ENCODE results near the gene RCAN1. TPM values are rescaled to one million over a fixed set of nuclear protein-coding genes. Genes with fewer than 3 reads are reported as not detected.

The RCAN1 gene
- total RNA-seq, 1 experiment from 2014 or later, result 5.4 TPM

DNA sequence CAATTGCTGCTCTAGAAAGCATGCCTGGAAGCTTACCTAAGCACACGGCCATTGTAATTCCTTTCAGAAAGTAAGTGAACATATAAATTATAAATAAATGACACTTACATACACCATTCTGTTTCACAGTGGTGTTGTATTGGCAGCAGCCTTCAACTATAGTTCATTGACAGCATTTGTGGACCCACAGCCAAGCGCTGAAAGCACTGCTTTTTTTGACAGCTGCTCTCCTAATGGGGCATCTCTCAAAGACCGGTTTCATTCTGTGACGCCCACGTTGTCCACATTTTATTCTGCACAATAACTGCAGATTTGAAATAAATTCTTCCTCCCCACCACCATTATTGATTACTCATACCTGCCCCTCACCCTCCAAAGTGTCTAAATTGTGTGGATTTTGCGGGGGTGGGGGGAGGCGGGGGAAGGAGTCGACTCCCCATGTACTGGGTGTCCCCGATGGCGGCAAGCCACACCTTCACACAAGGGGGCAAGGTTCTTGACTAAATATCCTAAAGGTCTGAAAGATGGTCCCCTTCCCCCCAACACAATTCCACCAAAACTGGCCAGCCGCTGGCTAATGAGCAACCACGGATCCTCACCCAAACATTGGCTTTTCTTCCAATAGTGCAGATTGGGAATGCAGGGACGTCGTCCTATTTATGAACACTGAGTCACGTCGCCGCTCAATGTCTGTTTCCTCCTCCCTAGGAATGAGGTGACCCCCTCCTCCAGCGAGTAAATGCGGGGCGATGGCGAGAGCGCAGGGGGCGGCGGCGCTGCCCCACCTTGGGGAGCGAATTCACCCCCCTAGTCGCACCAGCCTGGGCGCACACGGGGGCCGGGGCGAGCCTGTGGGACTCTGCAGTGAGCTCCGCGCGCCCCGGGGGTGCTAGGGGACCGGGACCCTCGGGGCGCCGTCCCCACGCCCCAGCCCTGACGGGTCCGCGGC is 960 bp downstream of the RCAN1 start:
- Histone ChIP-seq H3K36me3 (ENCODE audit: insufficient read depth, low read length, poor library complexity, severe bottlenecking) (no peaks in the 10 kb centered on the region), H3K4me1 (ENCODE audit: insufficient read depth, low read length, poor library complexity, severe bottlenecking) (no peaks in the 10 kb centered on the region), H3K27ac (ENCODE audit: low read depth, low read length, poor library complexity, severe bottlenecking) (no peak overlapping the region), H3K27me3 (replicated peaks; ENCODE audit: insufficient read depth, low read depth, low read length, poor library complexity) (peaks cover 11% of the 10 kb centered on the region), H3K9me3 (ENCODE audit: low read depth, low read length, poor library complexity, severe bottlenecking) (no peaks in the 10 kb centered on the region), H3K4me3 (ENCODE audit: low read depth, low read length, poor library complexity, severe bottlenecking) (peak overlapping the region; percentile 51)
- ChIA-PET CTCF (interaction anchor here (0.9 to 1.3 kb wide), 2 partner anchors 11 to 16 kb away, joined by 3 to 4 read pairs; no protein-coding TSS in a partner anchor), POLR2A (ENCODE audit: low non-redundant PET) (no interaction called here)
- BruUV-seq (replicated peaks), result no TSS peak
- no peak for TF ChIP-seq EZH2 (IDR thresholded peaks at IDR 0.05; ENCODE audit: borderline replicate concordance, low read depth, low read length, poor library complexity, severe bottlenecking)
- TF ChIP-seq, protein P1, sequence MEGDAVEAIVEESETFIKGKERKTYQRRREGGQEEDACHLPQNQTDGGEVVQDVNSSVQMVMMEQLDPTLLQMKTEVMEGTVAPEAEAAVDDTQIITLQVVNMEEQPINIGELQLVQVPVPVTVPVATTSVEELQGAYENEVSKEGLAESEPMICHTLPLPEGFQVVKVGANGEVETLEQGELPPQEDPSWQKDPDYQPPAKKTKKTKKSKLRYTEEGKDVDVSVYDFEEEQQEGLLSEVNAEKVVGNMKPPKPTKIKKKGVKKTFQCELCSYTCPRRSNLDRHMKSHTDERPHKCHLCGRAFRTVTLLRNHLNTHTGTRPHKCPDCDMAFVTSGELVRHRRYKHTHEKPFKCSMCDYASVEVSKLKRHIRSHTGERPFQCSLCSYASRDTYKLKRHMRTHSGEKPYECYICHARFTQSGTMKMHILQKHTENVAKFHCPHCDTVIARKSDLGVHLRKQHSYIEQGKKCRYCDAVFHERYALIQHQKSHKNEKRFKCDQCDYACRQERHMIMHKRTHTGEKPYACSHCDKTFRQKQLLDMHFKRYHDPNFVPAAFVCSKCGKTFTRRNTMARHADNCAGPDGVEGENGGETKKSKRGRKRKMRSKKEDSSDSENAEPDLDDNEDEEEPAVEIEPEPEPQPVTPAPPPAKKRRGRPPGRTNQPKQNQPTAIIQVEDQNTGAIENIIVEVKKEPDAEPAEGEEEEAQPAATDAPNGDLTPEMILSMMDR (conservative IDR thresholded peaks at IDR 0.05; ENCODE audit: low read depth, low read length), result no peak
- intact Hi-C loops (cut with micrococcal nuclease; ENCODE audit: unreplicated experiment), result no loop called here
- DNase-seq (ENCODE audit: low spot score), result no peak

DNA sequence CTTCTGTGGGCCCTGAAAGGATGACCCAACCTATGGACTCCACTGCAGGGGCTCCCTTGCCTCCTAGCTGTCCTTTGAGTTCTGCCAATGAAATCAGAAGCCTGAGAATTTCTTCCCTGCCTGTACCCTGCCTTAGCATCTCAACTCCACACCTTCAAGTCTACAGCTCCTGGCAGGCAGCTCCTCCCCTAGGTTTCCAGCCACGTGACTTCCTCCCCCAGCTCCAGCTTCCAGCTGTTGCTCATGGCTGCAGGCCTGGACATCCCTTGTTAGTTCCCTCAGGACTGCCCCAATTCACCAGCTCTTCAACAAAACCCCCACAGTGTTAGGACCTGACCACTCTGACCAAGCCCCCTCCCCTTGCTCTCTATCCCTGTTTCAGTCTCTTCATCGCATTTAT is 2.4 kb downstream of the RCAN1 start:
- CTCF ChIA-PET, result no interaction called here
- DNase-seq (ENCODE audit: low spot score), result no peak
- Histone ChIP-seq H3K27ac (ENCODE audit: low read depth, low read length, poor library complexity, severe bottlenecking) (no peak overlapping the region), H3K9me3 (ENCODE audit: low read depth, low read length, poor library complexity, severe bottlenecking) (no peaks in the 10 kb centered on the region), H3K4me1 (ENCODE audit: insufficient read depth, low read length, poor library complexity, severe bottlenecking) (no peaks in the 10 kb centered on the region), H3K4me3 (ENCODE audit: low read depth, low read length, poor library complexity, severe bottlenecking) (no peak overlapping the region), H3K36me3 (ENCODE audit: insufficient read depth, low read length, poor library complexity, severe bottlenecking) (no peaks in the 10 kb centered on the region), H3K27me3 (replicated peaks; ENCODE audit: insufficient read depth, low read depth, low read length, poor library complexity) (peaks cover 5% of the 10 kb centered on the region)
- intact Hi-C loops (cut with micrococcal nuclease; ENCODE audit: unreplicated experiment), result no loop called here
- no TSS peak for BruUV-seq (replicated peaks)
- POLR2A ChIA-PET (ENCODE audit: low non-redundant PET), result no interaction called here
- TF ChIP-seq, protein P1 (conservative IDR thresholded peaks at IDR 0.05; ENCODE audit: low read depth, low read length), result no peak
- no peak for TF ChIP-seq EZH2 (IDR thresholded peaks at IDR 0.05; ENCODE audit: borderline replicate concordance, low read depth, low read length, poor library complexity, severe bottlenecking)

DNA sequence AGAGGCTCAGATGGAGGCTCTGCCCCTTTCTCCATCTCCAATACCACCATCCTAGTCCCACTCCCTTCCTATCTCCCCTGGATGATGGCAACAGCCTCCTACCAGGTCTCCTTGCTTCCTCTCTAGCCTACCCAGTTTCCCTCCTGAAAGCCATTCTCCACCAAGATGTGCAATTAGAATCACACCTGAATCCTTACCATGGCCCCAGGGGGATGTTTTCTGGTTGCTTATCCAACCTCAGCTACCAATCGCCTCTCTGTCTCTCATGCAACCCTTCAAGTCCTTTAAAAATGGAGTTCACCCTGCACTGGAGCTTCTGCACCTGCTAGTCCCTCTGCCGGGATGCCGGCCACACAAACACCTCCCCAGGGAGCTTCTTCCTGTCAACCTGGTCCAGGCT is 2.9 kb downstream of the RCAN1 start:
- Histone ChIP-seq H3K9me3 (ENCODE audit: low read depth, low read length, poor library complexity, severe bottlenecking) (no peaks in the 10 kb centered on the region), H3K4me3 (ENCODE audit: low read depth, low read length, poor library complexity, severe bottlenecking) (no peak overlapping the region), H3K36me3 (ENCODE audit: insufficient read depth, low read length, poor library complexity, severe bottlenecking) (no peaks in the 10 kb centered on the region), H3K27me3 (replicated peaks; ENCODE audit: insufficient read depth, low read depth, low read length, poor library complexity) (peaks cover 5% of the 10 kb centered on the region), H3K4me1 (ENCODE audit: insufficient read depth, low read length, poor library complexity, severe bottlenecking) (no peaks in the 10 kb centered on the region), H3K27ac (ENCODE audit: low read depth, low read length, poor library complexity, severe bottlenecking) (no peak overlapping the region)
- BruUV-seq (replicated peaks), result no TSS peak
- intact Hi-C loops (cut with micrococcal nuclease; ENCODE audit: unreplicated experiment), result no loop called here
- POLR2A ChIA-PET (ENCODE audit: low non-redundant PET), result no interaction called here
- DNase-seq (ENCODE audit: low spot score), result no peak
- CTCF ChIA-PET, result no interaction called here
- TF ChIP-seq, protein P1 (conservative IDR thresholded peaks at IDR 0.05; ENCODE audit: low read depth, low read length), result no peak
- no peak for TF ChIP-seq EZH2 (IDR thresholded peaks at IDR 0.05; ENCODE audit: borderline replicate concordance, low read depth, low read length, poor library complexity, severe bottlenecking)
